ENCODE results near the gene GABARAPL1. TPM values are rescaled to one million over a fixed set of nuclear protein-coding genes. Genes with fewer than 3 reads are reported as not detected.

GABARAPL1 gene
- total RNA-seq, 1 donor from 2014 or later = 2.6 TPM

GRCh38 chr12:10252201-10252600 is 39.5 kb downstream of the GABARAPL1 start:
- H3K9me3 Mint-ChIP-seq = no peaks in the 10 kb centered on the region
- no peaks in the 10 kb centered on the region for H3K36me3 Mint-ChIP-seq (ENCODE audit: low read depth)
- no peak overlapping the region for H3K4me3 Mint-ChIP-seq
- DNase-seq = no peak
- intact Hi-C loops (cut with micrococcal nuclease) = no loop called here
- no peak overlapping the region for H3K27ac Mint-ChIP-seq
- peaks cover 18% of the 10 kb centered on the region for H3K27me3 Mint-ChIP-seq
- H3K4me1 Mint-ChIP-seq = no peaks in the 10 kb centered on the region

- Mint-ChIP-seq H3K9me3 (peaks cover 7% of the 10 kb centered on the region), H3K36me3 (ENCODE audit: low read depth) (no peaks in the 10 kb centered on the region), H3K4me1 (no peaks in the 10 kb centered on the region), H3K27ac (no peak overlapping the region), H3K4me3 (no peak overlapping the region), H3K27me3 (peaks cover 20% of the 10 kb centered on the region)
- no peak for DNase-seq
- intact Hi-C loops (cut with micrococcal nuclease) = no loop called here
Measured at GRCh38 chr12:10256064-10256463, 43.4 kb downstream of the GABARAPL1 start.

GRCh38 chr12:10260927-10261326 is 48.2 kb downstream of the GABARAPL1 start:
- Mint-ChIP-seq H3K36me3 (ENCODE audit: low read depth) (no peaks in the 10 kb centered on the region), H3K4me1 (no peaks in the 10 kb centered on the region), H3K9me3 (peaks cover 7% of the 10 kb centered on the region), H3K4me3 (no peak overlapping the region), H3K27me3 (peaks cover 24% of the 10 kb centered on the region), H3K27ac (no peak overlapping the region)
- DNase-seq = no peak
- intact Hi-C loops (cut with micrococcal nuclease) = no loop called here

- Mint-ChIP-seq H3K27me3 (peaks cover 11% of the 10 kb centered on the region), H3K9me3 (no peaks in the 10 kb centered on the region), H3K4me1 (no peaks in the 10 kb centered on the region), H3K27ac (no peak overlapping the region), H3K36me3 (ENCODE audit: low read depth) (no peaks in the 10 kb centered on the region), H3K4me3 (no peak overlapping the region)
- no peak for DNase-seq
- intact Hi-C loops (cut with micrococcal nuclease) = no loop called here
Measured at GRCh38 chr12:10268037-10268436, 55.4 kb downstream of the GABARAPL1 start.

GRCh38 chr12:10272467-10272866 is 59.8 kb downstream of the GABARAPL1 start:
- Mint-ChIP-seq H3K36me3 (ENCODE audit: low read depth) (no peaks in the 10 kb centered on the region), H3K9me3 (no peaks in the 10 kb centered on the region), H3K27ac (no peak overlapping the region), H3K4me3 (no peak overlapping the region), H3K4me1 (peaks cover 2% of the 10 kb centered on the region), H3K27me3 (peaks cover 16% of the 10 kb centered on the region)
- no peak for DNase-seq
- intact Hi-C loops (cut with micrococcal nuclease) = no loop called here

Other genes starting within 250 kb of the GABARAPL1 start
- gene CLEC12A, start 241.5 kb upstream of the GABARAPL1 start, total RNA-seq = 0.28 TPM in 1 of 2 replicates, not detected in the other
- not detected in 2 replicates for gene CLEC1B, start 213.8 kb upstream of the GABARAPL1 start, total RNA-seq
- not detected in 2 replicates for gene CLEC12B, start 202.2 kb upstream of the GABARAPL1 start, total RNA-seq
- gene CLEC9A, start 182.2 kb upstream of the GABARAPL1 start, total RNA-seq = not detected in 2 replicates
- gene CLEC1A, start 113.9 kb upstream of the GABARAPL1 start, total RNA-seq = not detected in 2 replicates
- not detected in 2 replicates for gene CLEC7A, start 82.7 kb upstream of the GABARAPL1 start, total RNA-seq
- not detected in 2 replicates for gene OLR1, start 40.7 kb upstream of the GABARAPL1 start, total RNA-seq
- not detected in 2 replicates for gene TMEM52B, start 33.8 kb upstream of the GABARAPL1 start, total RNA-seq
- gene KLRD1, start 95.0 kb downstream of the GABARAPL1 start, total RNA-seq = 1.2 and 1.7 TPM in 2 replicates
- gene KLRK1, start 177.2 kb downstream of the GABARAPL1 start, total RNA-seq = not detected in 2 replicates
- not detected in 2 replicates for gene KLRC4, start 196.9 kb downstream of the GABARAPL1 start, total RNA-seq
- not detected in 2 replicates for gene KLRC3, start 207.7 kb downstream of the GABARAPL1 start, total RNA-seq
- not detected in 2 replicates for gene KLRC2, start 223.1 kb downstream of the GABARAPL1 start, total RNA-seq
- not detected in 2 replicates for gene KLRC1, start 240.5 kb downstream of the GABARAPL1 start, total RNA-seq